ENCODE measurements around the gene SELL. TPM values are rescaled to one million over a fixed set of nuclear protein-coding genes. Genes with fewer than 3 reads are reported as not detected.

SELL gene
- polyA plus RNA-seq (2012; ENCODE audit: insufficient read length, low read depth), result not detected

- no peak for TF ChIP-seq SIN3A (IDR thresholded peaks at IDR 0.05; ENCODE audit: borderline replicate concordance, insufficient read depth, low read length)
- no peak for TF ChIP-seq POLR2AphosphoS5 (IDR thresholded peaks at IDR 0.05; ENCODE audit: low read depth, low read length)
- TF ChIP-seq TAF1 (IDR thresholded peaks at IDR 0.05; ENCODE audit: borderline replicate concordance, insufficient read depth, low read length), result no peak
- TF ChIP-seq, protein P1, sequence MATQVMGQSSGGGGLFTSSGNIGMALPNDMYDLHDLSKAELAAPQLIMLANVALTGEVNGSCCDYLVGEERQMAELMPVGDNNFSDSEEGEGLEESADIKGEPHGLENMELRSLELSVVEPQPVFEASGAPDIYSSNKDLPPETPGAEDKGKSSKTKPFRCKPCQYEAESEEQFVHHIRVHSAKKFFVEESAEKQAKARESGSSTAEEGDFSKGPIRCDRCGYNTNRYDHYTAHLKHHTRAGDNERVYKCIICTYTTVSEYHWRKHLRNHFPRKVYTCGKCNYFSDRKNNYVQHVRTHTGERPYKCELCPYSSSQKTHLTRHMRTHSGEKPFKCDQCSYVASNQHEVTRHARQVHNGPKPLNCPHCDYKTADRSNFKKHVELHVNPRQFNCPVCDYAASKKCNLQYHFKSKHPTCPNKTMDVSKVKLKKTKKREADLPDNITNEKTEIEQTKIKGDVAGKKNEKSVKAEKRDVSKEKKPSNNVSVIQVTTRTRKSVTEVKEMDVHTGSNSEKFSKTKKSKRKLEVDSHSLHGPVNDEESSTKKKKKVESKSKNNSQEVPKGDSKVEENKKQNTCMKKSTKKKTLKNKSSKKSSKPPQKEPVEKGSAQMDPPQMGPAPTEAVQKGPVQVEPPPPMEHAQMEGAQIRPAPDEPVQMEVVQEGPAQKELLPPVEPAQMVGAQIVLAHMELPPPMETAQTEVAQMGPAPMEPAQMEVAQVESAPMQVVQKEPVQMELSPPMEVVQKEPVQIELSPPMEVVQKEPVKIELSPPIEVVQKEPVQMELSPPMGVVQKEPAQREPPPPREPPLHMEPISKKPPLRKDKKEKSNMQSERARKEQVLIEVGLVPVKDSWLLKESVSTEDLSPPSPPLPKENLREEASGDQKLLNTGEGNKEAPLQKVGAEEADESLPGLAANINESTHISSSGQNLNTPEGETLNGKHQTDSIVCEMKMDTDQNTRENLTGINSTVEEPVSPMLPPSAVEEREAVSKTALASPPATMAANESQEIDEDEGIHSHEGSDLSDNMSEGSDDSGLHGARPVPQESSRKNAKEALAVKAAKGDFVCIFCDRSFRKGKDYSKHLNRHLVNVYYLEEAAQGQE (IDR thresholded peaks at IDR 0.05; ENCODE audit: insufficient read depth in 1 of 2, low read depth in 2 of 2, low read length in 2 of 2), result no peak
- no peak for TF ChIP-seq FOXP2 (optimal IDR thresholded peaks at IDR 0.05; ENCODE audit: borderline replicate concordance, extremely low read depth, extremely low read length, insufficient read depth)
Measured at GRCh38 chr1:169711469-169712308, at the start of gene SELL. Gene SELL (minus strand): TSS chr1:169711620. CDS start chr1:169711498, 122 bp downstream.

GRCh38 chr1:169759038-169759437 lies 47.6 kb upstream of the SELL start:
- no peak for TF ChIP-seq TAF1 (IDR thresholded peaks at IDR 0.05; ENCODE audit: borderline replicate concordance, insufficient read depth, low read length)
- TF ChIP-seq FOXP2 (optimal IDR thresholded peaks at IDR 0.05; ENCODE audit: borderline replicate concordance, extremely low read depth, extremely low read length, insufficient read depth), result no peak

GRCh38 chr1:169753549-169753948 lies 42.1 kb upstream of the SELL start:
- TF ChIP-seq, protein P1 (IDR thresholded peaks at IDR 0.05; ENCODE audit: insufficient read depth in 1 of 2, low read depth in 2 of 2, low read length in 2 of 2), result no peak
- TF ChIP-seq POLR2AphosphoS5 (IDR thresholded peaks at IDR 0.05; ENCODE audit: low read depth, low read length) (no peak), TAF1 (IDR thresholded peaks at IDR 0.05; ENCODE audit: borderline replicate concordance, insufficient read depth, low read length) (no peak), SIN3A (IDR thresholded peaks at IDR 0.05; ENCODE audit: borderline replicate concordance, insufficient read depth, low read length) (no peak), FOXP2 (optimal IDR thresholded peaks at IDR 0.05; ENCODE audit: borderline replicate concordance, extremely low read depth, extremely low read length, insufficient read depth) (no peak)

- TF ChIP-seq, protein P1 (IDR thresholded peaks at IDR 0.05; ENCODE audit: insufficient read depth in 1 of 2, low read depth in 2 of 2, low read length in 2 of 2), result no peak
- no peak for TF ChIP-seq POLR2AphosphoS5 (IDR thresholded peaks at IDR 0.05; ENCODE audit: low read depth, low read length)
- no peak for TF ChIP-seq TAF1 (IDR thresholded peaks at IDR 0.05; ENCODE audit: borderline replicate concordance, insufficient read depth, low read length)
- TF ChIP-seq SIN3A (IDR thresholded peaks at IDR 0.05; ENCODE audit: borderline replicate concordance, insufficient read depth, low read length), result no peak
Measured at GRCh38 chr1:169750041-169750440, 38.6 kb upstream of the SELL start.

DNA sequence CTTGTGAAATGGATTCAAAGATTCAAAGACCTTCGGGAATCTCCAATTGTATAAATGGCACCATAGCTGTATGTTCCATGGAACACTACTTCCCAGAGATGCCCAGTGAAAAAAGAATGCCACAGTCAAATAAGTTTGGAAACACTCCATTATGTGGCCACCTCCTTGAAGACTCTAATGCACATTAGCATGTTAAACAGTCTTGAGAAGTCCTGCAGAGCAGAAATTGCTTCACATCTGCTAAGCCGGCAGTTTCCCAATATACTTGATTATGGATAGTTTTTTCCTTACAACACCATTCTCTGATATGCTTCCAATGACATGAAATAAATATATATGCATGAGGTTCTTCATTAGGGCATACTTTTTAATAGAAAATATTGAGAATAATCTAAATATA lies 35.1 kb upstream of the SELL start:
- no peak for TF ChIP-seq TAF1 (IDR thresholded peaks at IDR 0.05; ENCODE audit: borderline replicate concordance, insufficient read depth, low read length)
- no peak for TF ChIP-seq POLR2AphosphoS5 (IDR thresholded peaks at IDR 0.05; ENCODE audit: low read depth, low read length)
- no peak for TF ChIP-seq SIN3A (IDR thresholded peaks at IDR 0.05; ENCODE audit: borderline replicate concordance, insufficient read depth, low read length)
- TF ChIP-seq, protein P1 (IDR thresholded peaks at IDR 0.05; ENCODE audit: insufficient read depth in 1 of 2, low read depth in 2 of 2, low read length in 2 of 2), result no peak
- TF ChIP-seq FOXP2 (optimal IDR thresholded peaks at IDR 0.05; ENCODE audit: borderline replicate concordance, extremely low read depth, extremely low read length, insufficient read depth), result no peak
